H9 (cell line): ENCODE measurements around the gene SURF4. TPM values are rescaled to one million over a fixed set of nuclear protein-coding genes. Genes with fewer than 3 reads are reported as not detected.

Experiments used
- DNase-seq: peaks from one replicate; pipeline ENCODE4 v3.0.0-alpha.2; 2017
- H2AFZ ChIP-seq: one replicate; pipeline ENCODE4 v1.6.1; 2013; ENCODE audit warnings: mild to moderate bottlenecking, low read length, control low read depth, moderate library complexity
- H2AK5ac ChIP-seq: 2 replicates; pipeline ENCODE4 v1.6.1; 2013; ENCODE audit warnings: low read length, control low read depth, mixed read lengths; ENCODE audit not compliant: insufficient read length
- H2BK120ac ChIP-seq: one replicate; pipeline ENCODE4 v1.6.1; 2013; ENCODE audit warnings: low read depth, mild to moderate bottlenecking, low read length, control low read depth, inconsistent platforms; ENCODE audit not compliant: poor library complexity, severe bottlenecking
- H2BK12ac ChIP-seq: 2 replicates; pipeline ENCODE4 v1.6.1; 2013; ENCODE audit warnings: low read length, control low read depth, mixed read lengths, low read depth; ENCODE audit not compliant: insufficient read length
- H2BK15ac ChIP-seq: 2 replicates; pipeline ENCODE4 v1.6.1; 2013; ENCODE audit warnings: low read depth, low read length, control low read depth
- H2BK20ac ChIP-seq: one replicate; pipeline ENCODE4 v1.6.1; 2013; ENCODE audit warnings: low read depth, mild to moderate bottlenecking, low read length, control low read depth, inconsistent platforms; ENCODE audit not compliant: poor library complexity, severe bottlenecking
- H2BK5ac ChIP-seq: 2 replicates; pipeline ENCODE4 v1.6.1; 2013; ENCODE audit warnings: low read length, control low read depth, mixed read lengths; ENCODE audit not compliant: insufficient read length
- H3K14ac ChIP-seq: 2 replicates; pipeline ENCODE4 v1.6.1; 2013; ENCODE audit warnings: low read length, control low read depth; ENCODE audit not compliant: insufficient read depth
- H3K18ac ChIP-seq: 2 replicates; pipeline ENCODE4 v1.6.1; 2013; ENCODE audit warnings: low read depth, mild to moderate bottlenecking, mixed read lengths, low read length, control low read depth; ENCODE audit not compliant: insufficient read length
- H3K23ac ChIP-seq: 2 replicates; pipeline ENCODE4 v1.6.1; 2013; ENCODE audit warnings: low read length, control low read depth, mixed read lengths, low read depth; ENCODE audit not compliant: insufficient read length
- H3K23me2 ChIP-seq: 2 replicates; pipeline ENCODE4 v1.6.1; 2013; ENCODE audit warnings: low read depth, mild to moderate bottlenecking, mixed read lengths, low read length, control low read depth; ENCODE audit not compliant: insufficient read length, poor library complexity, severe bottlenecking
- H3K27ac ChIP-seq: 2 replicates; pipeline ENCODE4 v1.5.1; 2013; ENCODE audit warnings: low read length, control low read depth, mixed read lengths, low read depth; ENCODE audit not compliant: insufficient read length
- H3K27me3 ChIP-seq: 2 replicates; pipeline ENCODE4 v1.6.1; 2013; ENCODE audit warnings: low read length, control low read depth, inconsistent platforms; ENCODE audit not compliant: insufficient read depth
- H3K4ac ChIP-seq: 2 replicates; pipeline ENCODE4 v1.6.1; 2013; ENCODE audit warnings: low read depth, mild to moderate bottlenecking, control low read depth, inconsistent platforms, low read length, moderate library complexity
- H3K4me1 ChIP-seq: 2 replicates; pipeline ENCODE4 v1.6.1; 2013; ENCODE audit warnings: low read length, control low read depth, inconsistent platforms; ENCODE audit not compliant: insufficient read depth
- H3K4me2 ChIP-seq: 2 replicates; pipeline ENCODE4 v1.6.1; 2013; ENCODE audit warnings: low read length, control low read depth, mixed read lengths; ENCODE audit not compliant: insufficient read length, insufficient read depth
- H3K56ac ChIP-seq: 2 replicates; pipeline ENCODE4 v1.6.1; 2013; ENCODE audit warnings: low read depth, mild to moderate bottlenecking, mixed read lengths, low read length, control low read depth; ENCODE audit not compliant: insufficient read length
- H3K79me1 ChIP-seq: 2 replicates; pipeline ENCODE4 v1.6.1; 2013; ENCODE audit warnings: low read depth, mild to moderate bottlenecking, moderate library complexity, low read length, control low read depth, inconsistent platforms; ENCODE audit not compliant: insufficient read depth, poor library complexity, severe bottlenecking
- H3K79me2 ChIP-seq: 2 replicates; pipeline ENCODE4 v1.6.1; 2013; ENCODE audit warnings: low read length, control low read depth, inconsistent platforms; ENCODE audit not compliant: insufficient read depth
- H3K9ac ChIP-seq: 2 replicates; pipeline ENCODE4 v1.6.1; 2013; ENCODE audit warnings: low read length, control low read depth, mixed read lengths; ENCODE audit not compliant: insufficient read length; ENCODE audit errors: extremely low read depth
- H3K9me3 ChIP-seq: one replicate; pipeline ENCODE4 v1.6.1; 2013; ENCODE audit warnings: low read depth, low read length, inconsistent platforms; ENCODE audit not compliant: control insufficient read depth
- H3T11ph ChIP-seq: one replicate; pipeline ENCODE4 v1.6.1; 2013; ENCODE audit warnings: mild to moderate bottlenecking, low read length, control low read depth, inconsistent platforms
- H4K20me1 ChIP-seq: one replicate; pipeline ENCODE4 v1.6.1; 2013; ENCODE audit not compliant: control insufficient read depth, insufficient read length, insufficient read depth
- H4K5ac ChIP-seq: 2 replicates; pipeline ENCODE4 v1.6.1; 2013; ENCODE audit warnings: low read depth, mild to moderate bottlenecking, mixed read lengths, low read length, control low read depth; ENCODE audit not compliant: insufficient read length
- H4K8ac ChIP-seq: replicated peaks from 2 replicates; pipeline ENCODE4 v1.6.1; 2013; ENCODE audit warnings: low read length, control low read depth, mixed read lengths, low read depth; ENCODE audit not compliant: insufficient read length
- H4K91ac ChIP-seq: 2 replicates; pipeline ENCODE4 v1.6.1; 2013; ENCODE audit warnings: low read depth, mild to moderate bottlenecking, moderate library complexity, mixed read lengths, low read length, control low read depth; ENCODE audit not compliant: insufficient read length
- H3K27ac Mint-ChIP-seq, 3 experiments: 2 replicates in 2 of 3; 3 replicates in 1 of 3; pipeline ENCODE4 v1.8.0; 2020 to 2021; ENCODE audit warnings: mixed read lengths in 3 of 3, mild to moderate bottlenecking in 1 of 3, moderate library complexity in 1 of 3
- H3K27me3 Mint-ChIP-seq: 2 replicates; pipeline ENCODE4 v1.8.0; 2021; ENCODE audit warnings: low read depth, mild to moderate bottlenecking, moderate library complexity, mixed read lengths
- H3K36me3 Mint-ChIP-seq, 3 experiments: 2 replicates in 2 of 3; 3 replicates in 1 of 3; pipeline ENCODE4 v1.8.0; 2020 to 2021; ENCODE audit warnings: low read depth in 3 of 3, mixed read lengths in 3 of 3; ENCODE audit not compliant: insufficient read depth in 1 of 3
- H3K4me1 Mint-ChIP-seq, 2 experiments: 2 replicates each; pipeline ENCODE4 v1.8.0; 2020; ENCODE audit warnings: mixed read lengths in 2 of 2
- H3K4me3 Mint-ChIP-seq, 2 experiments: 2 replicates in 1 of 2; 3 replicates in 1 of 2; pipeline ENCODE4 v1.8.0; 2020 to 2021; ENCODE audit warnings: mild to moderate bottlenecking in 2 of 2, mixed read lengths in 2 of 2, moderate library complexity in 1 of 2
- H3K9me3 Mint-ChIP-seq, 2 experiments: 2 replicates in 1 of 2; 3 replicates in 1 of 2; pipeline ENCODE4 v1.8.0; 2020; ENCODE audit warnings: mild to moderate bottlenecking in 2 of 2, mixed read lengths in 2 of 2, moderate library complexity in 1 of 2
- CTCF ChIP-seq: fragments of 200-600 bp; sonication (generic); conservative IDR thresholded peaks from 3 replicates; pipeline ENCODE4 v1.8.0; 2021; ENCODE audit warnings: antibody characterized with exemption, mild to moderate bottlenecking
- WGBS: extraction: QIAGEN DNeasy Blood & Tissue Kit; methylation state at CpG from one replicate; pipeline ENCODE4 v1.1.7; 2013; ENCODE audit warnings: missing lambda C conversion rate, low lambda C conversion rate, mixed read lengths; ENCODE audit not compliant: insufficient read length; ENCODE audit errors: extremely low coverage; 5-methylcytosine and 5-hydroxymethylcytosine counted together
- total RNA-seq: library from RNA; stranded (reverse); gene quantifications from 2 replicates; pipeline ENCODE4 v1.2.1, GENCODE V29; 2021

Gene SURF4
- total RNA-seq, 1 experiment from 2014 or later = 146 TPM

- no peak overlapping the region for H4K5ac ChIP-seq
- H3K4me1 ChIP-seq = peaks cover 5% of the 10 kb centered on the region; the same call in 1 of the 2 replicates
- peak overlapping the region in 1 of 3 experiments; percentile 62; a peak in 1 of 7 replicates for H3K27ac Mint-ChIP-seq
- H2BK20ac ChIP-seq = no peak overlapping the region
- H3K14ac ChIP-seq = no peak overlapping the region
- H3K23me2 ChIP-seq = peaks cover 7% of the 10 kb centered on the region
- no peak overlapping the region for H3T11ph ChIP-seq
- no peak overlapping the region for H3K56ac ChIP-seq
- no peak overlapping the region for H4K8ac ChIP-seq
- no peaks in the 10 kb centered on the region for H3K9me3 ChIP-seq
- H2BK5ac ChIP-seq = no peak overlapping the region
- H3K4me1 Mint-ChIP-seq = peaks cover 27 to 41% of the 10 kb centered on the region in 2 experiments
- no peak overlapping the region for H2AK5ac ChIP-seq
- peaks cover 2 to 3% of the 10 kb centered on the region in 2 experiments; a peak in 3 of 5 replicates for H3K9me3 Mint-ChIP-seq
- no peaks in the 10 kb centered on the region; the same call in 1 of the 2 replicates for H3K27me3 Mint-ChIP-seq
- H3K4me3 Mint-ChIP-seq = peak overlapping the region; percentile 94 to 95
- H4K91ac ChIP-seq = no peak overlapping the region
- peak overlapping the region; percentile 13 for H3K4me2 ChIP-seq
- no peak for TF ChIP-seq CTCF
- no peaks in the 10 kb centered on the region for H4K20me1 ChIP-seq
- H3K4ac ChIP-seq = no peak overlapping the region
- H2BK120ac ChIP-seq = no peak overlapping the region
- H3K9ac ChIP-seq = no peak overlapping the region
- no CpG with 5 or more reads among the region's 13 CpGs for WGBS
- no peak overlapping the region for H3K23ac ChIP-seq
- no peak overlapping the region for H3K27ac ChIP-seq
- H2AFZ ChIP-seq = no peak overlapping the region
- peaks cover 20 to 28% (median 21%) of the 10 kb centered on the region in 3 experiments; a peak in 6 of 7 replicates for H3K36me3 Mint-ChIP-seq
- H3K79me2 ChIP-seq = peaks cover 4% of the 10 kb centered on the region; the same call in 1 of the 2 replicates
- H3K79me1 ChIP-seq = peaks cover 6% of the 10 kb centered on the region
- no peak overlapping the region for H3K18ac ChIP-seq
- no peak overlapping the region for H2BK12ac ChIP-seq
- H2BK15ac ChIP-seq = no peak overlapping the region
- DNase-seq = no peak
- no peaks in the 10 kb centered on the region for H3K27me3 ChIP-seq
Measured at GRCh38 chr9:133419005-133419404, 43.1 kb upstream of the SURF4 start.
